HEK293T (cell line): ENCODE results near the gene LCE3B.
"Not testable (repeated sequence)": the region's sequence is repeated elsewhere in the genome, so short reads cannot be mapped to it uniquely, and the experiment has no call there.

Experiments used
- CTCF ChIA-PET: fragments of 350-600 bp; formaldehyde crosslinking; extraction: SDS; loops from one replicate; lab custom pipeline; 2021; ENCODE audit warnings: antibody characterized with exemption, inconsistent platforms; lab: Yijun Ruan, JAX
- POLR2A ChIA-PET: fragments of 350-600 bp; formaldehyde crosslinking; extraction: SDS; loops from one replicate; lab custom pipeline; 2020; ENCODE audit warnings: antibody characterized with exemption, inconsistent platforms; lab: Yijun Ruan, JAX
- DNase-seq: peaks from one replicate; pipeline ENCODE4 v3.0.0; 2012; ENCODE audit warnings: mixed read lengths; ENCODE audit errors: extremely low spot score
- ARNT ChIP-seq: fragments of 450-650 bp; IDR thresholded peaks from 2 replicates; pipeline ENCODE4 v1.6.1; 2017; ENCODE audit warnings: mild to moderate bottlenecking
- BHLHE40 ChIP-seq: fragments of 450-650 bp; IDR thresholded peaks from 2 replicates; pipeline ENCODE4 v1.6.1; 2016; ENCODE audit warnings: mild to moderate bottlenecking, moderate library complexity, borderline replicate concordance
- CTBP1 ChIP-seq: fragments of 450-650 bp; IDR thresholded peaks from 2 replicates; pipeline ENCODE4 v1.6.1; 2016; ENCODE audit warnings: borderline replicate concordance
- ELF4 ChIP-seq: fragments of 450-650 bp; IDR thresholded peaks from 2 replicates; pipeline ENCODE4 v1.6.1; 2017; ENCODE audit warnings: antibody characterized with exemption
- FOXA1 ChIP-seq: fragments of 450-650 bp; IDR thresholded peaks from 2 replicates; pipeline ENCODE4 v1.6.1; 2016; ENCODE audit warnings: mild to moderate bottlenecking
- FOXK2 ChIP-seq: fragments of 450-650 bp; IDR thresholded peaks from 2 replicates; pipeline ENCODE4 v1.6.1; 2016; ENCODE audit warnings: mild to moderate bottlenecking
- FOXM1 ChIP-seq: fragments of 450-650 bp; IDR thresholded peaks from 2 replicates; pipeline ENCODE4 v1.6.1; 2017; ENCODE audit warnings: mild to moderate bottlenecking, borderline replicate concordance
- HDGF ChIP-seq: fragments of 450-650 bp; IDR thresholded peaks from 2 replicates; pipeline ENCODE4 v1.6.1; 2017; ENCODE audit warnings: antibody characterized with exemption, borderline replicate concordance
- L3MBTL2 ChIP-seq: fragments of 450-650 bp; conservative IDR thresholded peaks from 2 replicates; pipeline ENCODE4 v1.6.1; 2016; ENCODE audit warnings: mild to moderate bottlenecking
- LEF1 ChIP-seq: fragments of 450-650 bp; IDR thresholded peaks from 2 replicates; pipeline ENCODE4 v1.6.1; 2017; ENCODE audit warnings: mild to moderate bottlenecking, borderline replicate concordance
- NFRKB ChIP-seq: fragments of 450-650 bp; IDR thresholded peaks from 2 replicates; pipeline ENCODE4 v1.6.1; 2016; ENCODE audit warnings: mild to moderate bottlenecking, moderate library complexity
- PKNOX1 ChIP-seq: fragments of 450-650 bp; IDR thresholded peaks from 2 replicates; pipeline ENCODE4 v1.6.1; 2016
- SP1 ChIP-seq: fragments of 450-650 bp; IDR thresholded peaks from 2 replicates; pipeline ENCODE4 v1.6.1; 2017
- SUZ12 ChIP-seq: fragments of 450-650 bp; IDR thresholded peaks from 2 replicates; pipeline ENCODE4 v1.6.1; 2016; ENCODE audit warnings: mild to moderate bottlenecking
- TARDBP ChIP-seq: fragments of 450-650 bp; IDR thresholded peaks from 2 replicates; pipeline ENCODE4 v1.6.1; 2016
- ZNF384 ChIP-seq: fragments of 450-650 bp; IDR thresholded peaks from 2 replicates; pipeline ENCODE4 v1.6.1; 2016

The LCE3B gene

GRCh38 chr1:152613511-152613910 lies at the start of gene LCE3B:
TSS of gene LCE3B (plus strand) at chr1:152613811. CDS start at chr1:152613811, 0 bp downstream.
- ChIA-PET POLR2A (no interaction called here), CTCF (no interaction called here)
- no peak for DNase-seq
- no peak for TF ChIP-seq HDGF
- no peak for TF ChIP-seq ELF4
- TF ChIP-seq NFRKB: no peak
- no peak for TF ChIP-seq ZNF384
- no peak for TF ChIP-seq CTBP1
- TF ChIP-seq FOXM1: no peak
- no peak for TF ChIP-seq SUZ12
- TF ChIP-seq L3MBTL2: no peak

- no peak for DNase-seq
- POLR2A ChIA-PET: no interaction called here
- TF ChIP-seq SP1 (no peak), TARDBP (no peak), BHLHE40 (no peak), FOXA1 (no peak), LEF1 (no peak), HDGF (no peak), ARNT (no peak)
- CTCF ChIA-PET: no interaction called here
Measured at GRCh38 chr1:152565115-152565514, 48.5 kb upstream of the LCE3B start.

GRCh38 chr1:152565535-152566215 lies 47.9 kb upstream of the LCE3B start:
- TF ChIP-seq SP1 (no peak), CTBP1 (no peak)
- ChIA-PET CTCF (no interaction called here), POLR2A (no interaction called here)
- DNase-seq: no peak

- ChIA-PET POLR2A (no interaction called here), CTCF (no interaction called here)
- no peak for DNase-seq
- no peak for TF ChIP-seq L3MBTL2
- no peak for TF ChIP-seq SP1
- no peak for TF ChIP-seq TARDBP
- no peak for TF ChIP-seq HDGF
- TF ChIP-seq FOXK2: no peak
- TF ChIP-seq PKNOX1: no peak
- TF ChIP-seq LEF1: no peak
- TF ChIP-seq ELF4: no peak
- TF ChIP-seq CTBP1: no peak
- no peak for TF ChIP-seq ARNT
- no peak for TF ChIP-seq ZNF384
Measured at GRCh38 chr1:152566681-152567080, 46.9 kb upstream of the LCE3B start, which contains the start of gene LCE3E. TSS of gene LCE3E (minus strand) at chr1:152566780. CDS start at chr1:152566208, 572 bp downstream.

- POLR2A ChIA-PET: no interaction called here
- TF ChIP-seq FOXK2: no peak
- no peak for TF ChIP-seq ZNF384
- no peak for TF ChIP-seq ARNT
- no peak for TF ChIP-seq FOXM1
- no peak for TF ChIP-seq L3MBTL2
- no peak for TF ChIP-seq FOXA1
- TF ChIP-seq TARDBP: no peak
- TF ChIP-seq SUZ12: no peak
- TF ChIP-seq BHLHE40: no peak
- no peak for TF ChIP-seq ELF4
- DNase-seq: no peak
- CTCF ChIA-PET: interaction anchor here (0.6 kb wide), 2 partner anchors 16 to 1619 kb away, joined by 3 to 4 read pairs; no protein-coding TSS in a partner anchor
Measured at GRCh38 chr1:152577168-152577567, 36.4 kb upstream of the LCE3B start.

GRCh38 chr1:152579526-152579925 lies 34.1 kb upstream of the LCE3B start:
- POLR2A ChIA-PET, DNase-seq: not testable (repeated sequence)
- CTCF ChIA-PET: interaction anchor here (1.5 kb wide), 1 partner anchor 43 kb away, joined by 4 read pairs; the partner anchor contains the start of gene LCE3A

GRCh38 chr1:152580433-152580832 lies 33.2 kb upstream of the LCE3B start, which contains the start of gene LCE3D:
TSS of gene LCE3D (minus strand) at chr1:152580516. CDS start at chr1:152579936, 580 bp downstream.
- POLR2A ChIA-PET: no interaction called here
- DNase-seq: no peak
- CTCF ChIA-PET: no interaction called here

More at GRCh38 chr1:152580433-152580832, 33.2 kb upstream of the LCE3B start, which contains the start of gene LCE3D:
- TF ChIP-seq BHLHE40: no peak
- TF ChIP-seq L3MBTL2: no peak
- no peak for TF ChIP-seq FOXM1
- TF ChIP-seq NFRKB: no peak
- no peak for TF ChIP-seq SUZ12
- no peak for TF ChIP-seq ARNT
- TF ChIP-seq PKNOX1: no peak
- TF ChIP-seq TARDBP: no peak
- no peak for TF ChIP-seq SP1
- TF ChIP-seq ELF4: no peak
- TF ChIP-seq LEF1: no peak
- no peak for TF ChIP-seq FOXA1
- TF ChIP-seq HDGF: no peak
- TF ChIP-seq ZNF384: no peak
- no peak for TF ChIP-seq FOXK2
- no peak for TF ChIP-seq CTBP1
